Glomerular endothelial cell (primary cell): ENCODE data around the gene EPSTI1. TPM values are rescaled to one million over a fixed set of nuclear protein-coding genes. Genes with fewer than 3 reads are reported as not detected.
"Not testable (repeated sequence)": the region's sequence is repeated elsewhere in the genome, so short reads cannot be mapped to it uniquely, and the experiment has no call there.

Experiments
- DNase-seq: peaks from one replicate; pipeline ENCODE4 v3.0.0-alpha.2; 2011; ENCODE audit warnings: low read depth, low spot score; ENCODE audit errors: extremely low read depth
- total RNA-seq: library from RNA; depleted of rRNA; stranded (reverse); fragments of >200 nt; gene quantifications from 2 replicates; pipeline ENCODE4 v1.2.3, GENCODE V29; 2015

EPSTI1 gene
- total RNA-seq, 1 donor from 2014 or later: 17.9 TPM

GRCh38 chr13:42862370-42862769 lies 129.7 kb downstream of the EPSTI1 start:
- not testable (repeated sequence) for DNase-seq

DNA sequence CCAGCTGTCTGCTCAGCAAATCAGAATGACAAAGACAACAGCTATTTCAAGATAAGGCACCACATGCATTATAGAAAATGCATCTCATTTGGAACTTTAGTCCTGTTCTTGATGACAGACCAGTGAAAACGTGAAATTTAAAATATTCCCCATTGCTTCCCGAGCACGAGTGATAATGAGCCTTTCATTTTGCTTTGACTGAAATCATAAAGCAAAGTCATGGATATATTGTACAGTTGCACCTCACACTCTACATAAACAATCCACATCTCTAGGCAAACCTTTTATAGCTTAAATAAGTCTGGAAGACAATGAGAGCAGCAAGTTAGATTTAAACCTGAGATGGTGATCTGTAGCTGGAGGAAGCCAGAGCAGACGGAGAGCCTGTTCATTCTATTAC lies 131.6 kb downstream of the EPSTI1 start:
- no peak for DNase-seq

DNA sequence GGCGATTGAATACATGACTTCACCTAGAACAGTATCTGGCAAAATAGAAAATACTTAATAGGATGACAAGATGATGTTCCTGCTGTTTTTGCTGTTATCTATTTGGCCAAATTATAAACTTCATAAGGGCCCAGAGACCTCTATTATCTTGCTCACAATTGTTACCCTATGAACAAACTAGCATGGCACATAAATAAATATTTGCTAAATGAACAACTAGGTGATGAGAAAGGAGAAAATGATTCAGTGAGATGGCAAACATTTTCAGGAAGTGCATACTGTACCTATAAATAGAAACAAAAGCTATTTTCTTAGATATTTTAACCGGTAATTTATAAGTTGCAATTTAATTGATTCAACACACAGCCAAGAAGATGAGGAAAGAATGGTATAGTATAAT lies 132.3 kb downstream of the EPSTI1 start:
- no peak for DNase-seq

GRCh38 chr13:42855410-42855809 lies 136.6 kb downstream of the EPSTI1 start:
- DNase-seq: no peak

DNA sequence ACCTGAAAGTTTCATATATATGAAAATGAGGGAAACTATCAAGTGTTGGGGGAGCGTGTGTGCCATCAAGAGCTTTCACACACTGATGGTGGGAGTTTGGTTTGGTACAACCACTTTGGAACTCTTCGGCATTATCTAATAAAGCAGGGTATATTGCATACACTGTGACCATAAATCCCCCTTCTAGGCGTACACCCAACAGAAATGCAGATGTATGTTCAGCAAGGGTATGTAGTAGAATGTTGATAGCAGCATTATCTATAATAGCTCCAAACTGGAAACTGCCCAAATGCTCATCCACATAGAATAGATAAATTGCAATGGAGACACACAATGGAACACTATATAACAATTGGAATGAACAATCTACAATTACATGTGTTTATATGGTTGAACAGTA lies 139.9 kb downstream of the EPSTI1 start:
- DNase-seq: no peak

GRCh38 chr13:42849200-42849599 lies 142.8 kb downstream of the EPSTI1 start:
- no peak for DNase-seq

DNA sequence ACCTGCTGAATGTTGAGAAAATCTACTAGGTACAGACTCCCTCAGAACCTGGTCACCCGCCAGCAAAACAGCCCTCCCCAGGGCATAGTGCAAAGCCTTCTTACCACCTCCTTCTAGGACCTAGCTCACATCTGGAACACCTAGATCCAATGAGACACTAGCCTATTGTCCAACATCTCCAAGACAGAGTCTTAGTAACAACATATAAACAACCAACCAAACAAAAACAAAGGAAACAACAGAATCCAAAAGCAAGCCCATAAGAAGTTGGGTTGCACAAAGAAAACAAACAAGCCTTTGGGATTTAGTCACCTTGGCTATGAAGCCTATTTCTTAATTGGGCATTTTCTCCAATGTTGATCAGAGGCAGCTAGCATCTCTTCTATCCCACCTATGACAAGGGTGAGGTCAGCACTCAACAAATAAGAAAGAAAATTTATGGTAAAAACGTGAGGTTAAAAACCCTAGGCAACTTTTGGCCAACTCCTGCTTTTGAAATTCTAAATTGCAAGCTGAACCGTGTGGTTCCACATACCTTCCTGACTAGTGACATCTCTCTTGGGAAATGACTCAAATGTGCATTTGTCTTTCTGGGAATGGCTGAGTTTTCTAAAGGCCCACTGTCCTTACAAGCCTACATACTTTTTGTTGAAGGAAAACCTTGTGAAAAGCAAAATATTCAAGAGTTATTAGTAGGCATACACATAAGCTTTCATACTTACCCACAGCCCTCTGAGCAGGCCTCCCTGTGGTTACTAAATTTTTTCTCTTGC lies 144.0 kb downstream of the EPSTI1 start:
- no peak for DNase-seq

DNA sequence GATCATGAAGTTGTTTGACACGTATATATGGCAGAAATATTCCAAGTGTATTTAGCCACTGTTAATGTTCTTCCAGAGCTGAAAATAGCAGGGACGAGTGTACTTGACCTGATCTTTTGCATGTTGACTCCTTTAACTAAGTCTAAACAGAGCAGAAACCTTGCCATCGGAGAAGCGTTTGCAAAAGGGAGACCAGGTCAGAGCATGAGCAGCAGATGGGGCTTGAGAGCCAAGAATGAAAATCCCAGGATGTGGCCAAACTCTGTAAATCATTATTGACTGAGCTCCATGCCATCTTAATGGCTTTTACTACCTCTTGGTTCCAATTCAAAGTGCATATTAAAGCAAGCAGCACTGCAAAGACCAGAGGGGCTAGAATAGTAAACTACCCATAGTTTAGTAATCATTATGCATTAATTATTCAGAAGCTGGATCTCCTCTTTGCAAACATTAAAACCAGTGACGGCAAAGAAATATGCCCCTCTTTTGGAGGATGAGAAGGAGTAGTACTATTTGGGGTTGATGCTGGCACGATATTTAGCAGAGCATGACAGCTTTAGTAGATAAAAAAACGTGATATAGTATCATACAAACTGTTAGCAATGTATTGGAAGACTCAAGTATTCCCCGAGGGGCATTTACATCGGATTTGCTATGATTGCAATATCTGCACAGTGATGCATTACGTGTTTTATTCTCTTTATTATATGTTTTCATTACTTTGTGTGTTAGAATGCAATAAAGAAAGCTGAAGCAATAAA lies 154.9 kb downstream of the EPSTI1 start:
- no peak for DNase-seq

Other genes starting within 250 kb of the EPSTI1 start
- gene FAM216B, start 210.7 kb downstream of the EPSTI1 start, total RNA-seq: not detected in 2 replicates
- gene DNAJC15, start 31.3 kb upstream of the EPSTI1 start, total RNA-seq: 5.3 and 17.8 TPM in 2 replicates